ENCODE measurements around the gene PIK3R2.

GRCh38 chr19:18150776-18151624 lies 2.0 kb upstream of the PIK3R2 start:
- TF ChIP-seq CTCF (IDR thresholded peaks at IDR 0.05; ENCODE audit: insufficient read depth, low read length, poor library complexity, severe bottlenecking) (no peak), EZH2phosphoT487 (conservative IDR thresholded peaks at IDR 0.05; ENCODE audit: low read length) (no peak)

Measured in SU-DHL-6 (cell line).